Epithelial cell of esophagus (primary cell): ENCODE data around the gene SPTBN5.

Source experiments
- DNase-seq: peaks from one replicate; pipeline ENCODE4 v3.0.0; 2010; ENCODE audit warnings: low read depth
- H3K4me3 ChIP-seq: 2 replicates; pipeline ENCODE4 v1.5.1; 2011; ENCODE audit warnings: mild to moderate bottlenecking, low read length, control low read depth
- TF ChIP-seq, protein P1 (sequence below): IDR thresholded peaks from 2 replicates; pipeline ENCODE4 v1.5.1; 2011; ENCODE audit warnings: low read depth, mild to moderate bottlenecking, low read length, control low read depth, inconsistent platforms; ENCODE audit not compliant: insufficient read depth; ENCODE audit errors: missing control alignments

Gene SPTBN5

DNA sequence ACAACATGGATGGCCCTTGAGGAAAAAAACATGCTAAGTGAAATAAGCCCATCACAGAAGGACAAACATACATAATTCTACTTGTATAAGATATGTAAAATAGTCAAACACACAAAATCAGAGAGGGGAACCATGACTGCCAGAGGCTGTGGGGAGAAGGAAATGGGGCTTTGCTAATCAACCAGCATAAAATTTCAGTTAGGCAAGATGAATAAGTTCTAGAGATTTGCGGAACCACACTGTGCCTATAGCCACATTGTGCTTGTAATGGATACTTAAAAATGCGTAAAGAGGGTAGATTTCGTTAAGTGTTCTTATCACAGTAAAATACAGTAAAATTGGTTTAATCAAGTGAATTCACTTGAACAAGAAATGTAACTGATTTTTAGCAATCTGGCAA is 33.7 kb upstream of the SPTBN5 start:
- TF ChIP-seq, protein P1, sequence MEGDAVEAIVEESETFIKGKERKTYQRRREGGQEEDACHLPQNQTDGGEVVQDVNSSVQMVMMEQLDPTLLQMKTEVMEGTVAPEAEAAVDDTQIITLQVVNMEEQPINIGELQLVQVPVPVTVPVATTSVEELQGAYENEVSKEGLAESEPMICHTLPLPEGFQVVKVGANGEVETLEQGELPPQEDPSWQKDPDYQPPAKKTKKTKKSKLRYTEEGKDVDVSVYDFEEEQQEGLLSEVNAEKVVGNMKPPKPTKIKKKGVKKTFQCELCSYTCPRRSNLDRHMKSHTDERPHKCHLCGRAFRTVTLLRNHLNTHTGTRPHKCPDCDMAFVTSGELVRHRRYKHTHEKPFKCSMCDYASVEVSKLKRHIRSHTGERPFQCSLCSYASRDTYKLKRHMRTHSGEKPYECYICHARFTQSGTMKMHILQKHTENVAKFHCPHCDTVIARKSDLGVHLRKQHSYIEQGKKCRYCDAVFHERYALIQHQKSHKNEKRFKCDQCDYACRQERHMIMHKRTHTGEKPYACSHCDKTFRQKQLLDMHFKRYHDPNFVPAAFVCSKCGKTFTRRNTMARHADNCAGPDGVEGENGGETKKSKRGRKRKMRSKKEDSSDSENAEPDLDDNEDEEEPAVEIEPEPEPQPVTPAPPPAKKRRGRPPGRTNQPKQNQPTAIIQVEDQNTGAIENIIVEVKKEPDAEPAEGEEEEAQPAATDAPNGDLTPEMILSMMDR: no peak
- DNase-seq: no peak
- H3K4me3 ChIP-seq: no peak overlapping the region

DNA sequence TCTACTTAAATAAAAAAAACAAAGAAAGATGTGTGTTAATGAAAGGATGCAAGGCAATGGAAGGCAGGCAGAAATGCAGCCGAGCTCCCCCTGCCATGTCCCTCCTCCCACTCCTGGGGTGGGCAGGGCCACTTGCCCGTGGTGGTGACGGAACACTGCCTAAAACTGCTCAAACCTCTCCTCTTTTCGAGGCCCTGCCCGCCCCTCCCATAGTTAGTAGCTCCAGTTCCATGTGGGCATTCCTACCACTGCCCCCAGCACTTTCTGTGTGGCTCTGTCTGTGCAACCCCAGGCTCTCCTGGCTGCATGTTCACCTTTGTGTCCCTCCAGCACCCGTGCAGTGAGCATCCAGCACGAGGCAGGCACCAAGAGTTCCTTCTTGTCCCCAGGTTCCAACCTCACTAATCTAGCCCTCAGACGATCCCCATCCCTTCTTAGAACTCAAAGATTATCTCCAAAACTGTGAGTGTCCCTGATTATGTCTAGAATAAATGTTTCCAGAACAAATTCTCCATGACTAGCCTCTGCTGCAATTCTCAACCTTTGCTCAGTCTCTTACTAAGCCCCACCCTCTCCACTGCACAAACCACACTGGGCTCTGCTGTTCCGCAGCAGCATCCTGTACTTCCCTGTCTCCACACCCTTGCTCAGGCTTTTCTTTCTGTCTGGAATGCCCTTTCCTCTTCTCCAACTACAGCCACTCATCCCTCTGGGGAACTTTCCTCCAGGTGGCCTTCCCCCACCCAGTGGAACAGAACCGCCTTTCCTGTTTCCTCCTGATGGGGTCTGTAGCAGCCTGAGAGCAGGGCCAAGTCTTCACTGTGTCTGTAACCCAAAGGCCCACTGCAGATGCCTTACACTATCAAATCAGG is 32.6 kb upstream of the SPTBN5 start:
- DNase-seq: peak; percentile 45
- no peak overlapping the region for H3K4me3 ChIP-seq
- TF ChIP-seq, protein P1: no peak

DNA sequence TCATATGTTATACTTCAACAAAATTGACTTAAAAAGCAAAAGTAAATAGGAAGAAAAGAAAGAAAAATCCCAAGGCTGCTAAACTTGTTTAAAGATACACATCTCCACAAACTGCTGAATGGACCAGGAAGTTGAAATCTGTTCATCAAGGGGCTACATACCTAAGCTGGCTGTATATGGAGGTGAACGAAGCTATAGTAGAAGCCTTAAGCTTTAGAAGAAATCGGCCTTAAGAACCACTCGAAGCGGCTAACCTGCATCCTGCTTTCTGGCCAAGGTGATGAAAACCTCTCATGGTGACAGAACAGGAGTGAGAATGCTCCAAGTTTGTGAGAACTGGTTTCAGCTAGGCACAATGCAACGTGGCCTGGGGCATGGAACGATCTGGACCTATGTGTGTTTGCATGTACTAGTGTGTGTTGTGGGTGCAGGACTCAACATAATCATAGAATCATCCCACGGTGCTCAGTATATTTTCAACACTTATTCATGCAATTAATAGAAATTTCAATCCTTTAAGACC is 31.3 kb upstream of the SPTBN5 start:
- TF ChIP-seq, protein P1: no peak
- DNase-seq: no peak
- H3K4me3 ChIP-seq: no peak overlapping the region

DNA sequence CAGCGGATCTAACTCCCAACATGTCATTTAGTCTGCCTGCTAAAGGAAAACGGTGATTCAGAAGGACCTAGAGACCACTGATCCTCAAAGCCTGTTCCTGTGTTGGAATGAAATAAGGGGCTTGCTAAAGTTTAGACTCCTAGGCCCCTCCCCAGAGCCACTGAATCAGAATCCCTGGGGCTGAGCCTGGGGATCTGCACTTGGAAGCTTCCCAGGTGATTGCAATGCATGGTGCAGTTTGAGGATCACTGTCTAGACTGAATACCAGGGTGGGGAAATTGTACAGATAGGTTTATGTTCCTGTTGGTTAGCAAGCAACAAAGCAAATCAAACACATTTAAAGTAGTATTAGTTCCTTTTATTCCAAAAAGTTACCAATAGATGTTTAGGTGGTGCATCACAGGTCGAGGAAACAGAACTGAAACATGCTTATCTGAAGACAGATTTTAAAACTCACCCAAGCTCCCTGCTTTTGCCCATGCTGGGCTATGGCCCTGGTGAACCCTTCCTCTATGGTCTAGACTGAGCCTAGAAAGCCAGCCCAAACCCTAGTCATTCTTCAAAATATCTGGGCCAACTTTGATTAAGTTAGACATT is 29.6 kb upstream of the SPTBN5 start:
- TF ChIP-seq, protein P1: no peak
- no peak for DNase-seq
- H3K4me3 ChIP-seq: no peak overlapping the region

DNA sequence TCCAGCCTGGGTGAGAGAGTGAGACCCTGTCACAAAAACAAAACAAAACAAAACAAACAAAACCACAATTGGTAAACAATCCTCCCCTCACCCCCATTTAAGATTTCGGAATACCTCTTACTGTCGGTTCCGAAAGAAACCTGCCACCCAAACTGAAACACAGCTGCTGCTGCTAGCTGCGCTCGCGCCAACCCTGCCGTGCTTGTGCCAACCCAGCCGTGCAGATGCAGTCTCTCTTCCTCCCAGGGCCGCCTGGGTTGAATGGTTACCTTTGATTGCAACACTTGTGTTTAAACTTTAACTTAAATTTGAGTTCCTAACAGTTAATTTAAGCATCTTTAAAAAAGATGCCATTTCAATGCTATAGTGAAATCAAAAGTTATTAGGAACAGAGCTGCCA is 28.5 kb upstream of the SPTBN5 start:
- no peak overlapping the region for H3K4me3 ChIP-seq
- DNase-seq: no peak
- TF ChIP-seq, protein P1: no peak

DNA sequence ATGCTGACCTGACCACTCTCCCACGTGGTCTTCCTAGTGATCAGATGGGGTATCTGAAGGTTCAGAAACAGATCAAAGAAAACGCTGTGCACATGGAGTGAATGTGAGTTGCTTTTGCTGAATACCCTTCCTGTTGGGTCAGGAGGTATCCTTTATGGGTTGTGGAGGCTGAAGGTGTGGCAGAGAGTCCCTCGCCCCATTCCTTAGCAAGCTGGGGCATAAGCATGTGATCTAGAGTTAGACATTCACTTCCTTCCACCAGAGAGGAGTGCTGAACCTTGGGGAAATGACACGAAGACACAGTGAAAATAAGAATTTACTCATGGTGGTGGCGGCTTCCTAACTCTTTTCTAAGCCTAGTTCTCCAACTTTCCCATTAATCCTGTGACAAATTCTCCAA is 27.8 kb upstream of the SPTBN5 start:
- TF ChIP-seq, protein P1: no peak
- peak; percentile 44 for DNase-seq
- no peak overlapping the region for H3K4me3 ChIP-seq
